Liver (tissue), 9 donors: ENCODE measurements around the gene C14orf180. TPM values are rescaled to one million over a fixed set of nuclear protein-coding genes. Genes with fewer than 3 reads are reported as not detected.

Experiments
- DNase-seq: peaks from one replicate; pipeline ENCODE4 v3.0.0-alpha.2; 2017; ENCODE audit warnings: low spot score
- H3K27ac ChIP-seq, 2 donors: one replicate each; pipeline ENCODE4 v1.7.0; 2013; ENCODE audit warnings: inconsistent platforms in 2 of 2, low read length in 2 of 2, control low read depth in 1 of 2, low read depth in 1 of 2, mild to moderate bottlenecking in 1 of 2
- H3K27me3 ChIP-seq, 4 donors: one replicate each; pipeline versions ENCODE4 v1.6.1 to v1.7.0; 2013; ENCODE audit warnings: low read length in 3 of 4, inconsistent platforms in 1 of 4, mild to moderate bottlenecking in 1 of 4, moderate library complexity in 1 of 4; ENCODE audit not compliant: control insufficient read depth in 4 of 4, insufficient read depth in 4 of 4
- H3K36me3 ChIP-seq, 4 donors: one replicate each; pipeline versions ENCODE4 v1.6.1 to v1.7.0; 2013; ENCODE audit warnings: low read length in 3 of 4, mild to moderate bottlenecking in 3 of 4, low read depth in 1 of 4, moderate library complexity in 1 of 4; ENCODE audit not compliant: control insufficient read depth in 4 of 4, insufficient read depth in 3 of 4
- H3K4me1 ChIP-seq, 4 donors: one replicate each; pipeline versions ENCODE4 v1.6.1 to v1.7.0; 2013; ENCODE audit warnings: low read length in 3 of 4, mild to moderate bottlenecking in 3 of 4, moderate library complexity in 1 of 4; ENCODE audit not compliant: control insufficient read depth in 4 of 4, insufficient read depth in 4 of 4
- H3K4me3 ChIP-seq, 3 donors: one replicate each; pipeline versions ENCODE4 v1.6.1 to v1.7.0; 2013; ENCODE audit warnings: low read length in 3 of 3, control low read depth in 1 of 3, low read depth in 1 of 3, mild to moderate bottlenecking in 1 of 3
- H3K9ac ChIP-seq, 2 donors: one replicate each; pipeline ENCODE4 v1.7.0; 2013; ENCODE audit warnings: low read length in 2 of 2, mild to moderate bottlenecking in 2 of 2, moderate library complexity in 2 of 2, control low read depth in 1 of 2, low read depth in 1 of 2
- H3K9me3 ChIP-seq, 4 donors: one replicate each; pipeline versions ENCODE4 v1.6.1 to v1.7.0; 2013; ENCODE audit warnings: low read length in 3 of 4; ENCODE audit not compliant: control insufficient read depth in 4 of 4
- EGR1 ChIP-seq, 2 donors: IDR thresholded peaks; 2 replicates each; pipeline ENCODE4 v1.6.1; 2016 to 2018; ENCODE audit warnings: antibody characterized with exemption in 2 of 2, low read depth in 2 of 2
- FOXA1 ChIP-seq: IDR thresholded peaks from 2 replicates; pipeline ENCODE4 v1.6.1; 2016; ENCODE audit warnings: antibody characterized with exemption
- FOXA2 ChIP-seq: IDR thresholded peaks from 2 replicates; pipeline ENCODE4 v1.6.1; 2016; ENCODE audit warnings: antibody characterized with exemption
- GABPA ChIP-seq, 2 donors: IDR thresholded peaks in 1 of 2; conservative IDR thresholded peaks in 1 of 2; 2 replicates each; pipeline ENCODE4 v1.6.1; 2016; ENCODE audit warnings: antibody characterized with exemption in 2 of 2, mild to moderate bottlenecking in 1 of 2, moderate library complexity in 1 of 2
- HNF4A ChIP-seq, 2 donors: conservative IDR thresholded peaks; 2 replicates each; pipeline ENCODE4 v1.6.1; 2016; ENCODE audit warnings: antibody characterized with exemption in 2 of 2, mild to moderate bottlenecking in 2 of 2
- HNF4G ChIP-seq: IDR thresholded peaks from 2 replicates; pipeline ENCODE4 v1.6.1; 2016; ENCODE audit warnings: antibody characterized with exemption
- JUND ChIP-seq, 2 donors: IDR thresholded peaks; 2 replicates each; pipeline ENCODE4 v1.6.1; 2016; ENCODE audit warnings: antibody characterized with exemption in 2 of 2
- NR2F2 ChIP-seq: IDR thresholded peaks from 2 replicates; pipeline ENCODE4 v1.6.1; 2016; ENCODE audit warnings: antibody characterized with exemption
- RAD21 ChIP-seq, 2 donors: IDR thresholded peaks; 2 replicates each; pipeline ENCODE4 v1.6.1; 2016; ENCODE audit warnings: antibody characterized with exemption in 2 of 2, mild to moderate bottlenecking in 2 of 2
- RXRA ChIP-seq, 2 donors: IDR thresholded peaks; 2 replicates each; pipeline ENCODE4 v1.6.1; 2017 to 2018; ENCODE audit warnings: antibody characterized with exemption in 2 of 2, mild to moderate bottlenecking in 1 of 2
- SP1 ChIP-seq: IDR thresholded peaks from 2 replicates; pipeline ENCODE4 v1.6.1; 2018; ENCODE audit warnings: antibody characterized with exemption, mild to moderate bottlenecking
- TAF1 ChIP-seq: conservative IDR thresholded peaks from 2 replicates; pipeline ENCODE4 v1.6.1; 2016; ENCODE audit warnings: antibody characterized with exemption, mild to moderate bottlenecking
- YY1 ChIP-seq: IDR thresholded peaks from 2 replicates; pipeline ENCODE4 v1.6.1; 2016; ENCODE audit warnings: antibody characterized with exemption, mild to moderate bottlenecking
- WGBS: extraction: QIAGEN DNeasy Blood & Tissue Kit; methylation state at CpG from one replicate; pipeline ENCODE4 v1.1.7; 2013; 5-methylcytosine and 5-hydroxymethylcytosine counted together
- polyA plus RNA-seq, 2 donors: library from polyadenylated mRNA; stranded (reverse) in 1 of 2; unstranded in 1 of 2; fragments of 200-250 nt in 1 of 2; fragments of >200 nt in 1 of 2; fragmentation: Nextera tagmentation in 1 of 2; extraction: Ambion mirVana in 1 of 2; gene quantifications; one replicate each; pipeline versions ENCODE4 v1.2.1 to v1.2.3, GENCODE V29; 2013 to 2015
- total RNA-seq, 2 donors: library from RNA; depleted of rRNA; stranded (reverse); fragments of >200 nt; gene quantifications; one replicate each; pipeline ENCODE4 v1.2.3, GENCODE V29; 2014
- TF ChIP-seq, protein P1 (sequence below): IDR thresholded peaks from 2 replicates; pipeline ENCODE4 v1.6.1; 2016; ENCODE audit warnings: antibody characterized with exemption
- TF ChIP-seq, protein P2 (sequence below): IDR thresholded peaks from 2 replicates; pipeline ENCODE4 v1.6.1; 2016; ENCODE audit warnings: antibody characterized with exemption, mild to moderate bottlenecking
- TF ChIP-seq, protein P3 (sequence below): IDR thresholded peaks from 2 replicates; pipeline ENCODE4 v1.6.1; 2016; ENCODE audit warnings: antibody characterized with exemption
- TF ChIP-seq, protein P4 (sequence below): fragments of 150-350 bp; IDR thresholded peaks from 2 replicates; pipeline ENCODE4 v1.5.1; 2017; ENCODE audit warnings: improper control_type of control experiment, low read depth, low read length; ENCODE audit not compliant: missing input control
- donor health status: healthy.
- donor health status: healthy.
- donor health status: healthy.
- donor health status: healthy.
- donor health status: healthy.

Gene C14orf180
- total and polyA plus RNA-seq, 4 donors, result 0.09 to 4.0 (median 2.9) TPM

DNA sequence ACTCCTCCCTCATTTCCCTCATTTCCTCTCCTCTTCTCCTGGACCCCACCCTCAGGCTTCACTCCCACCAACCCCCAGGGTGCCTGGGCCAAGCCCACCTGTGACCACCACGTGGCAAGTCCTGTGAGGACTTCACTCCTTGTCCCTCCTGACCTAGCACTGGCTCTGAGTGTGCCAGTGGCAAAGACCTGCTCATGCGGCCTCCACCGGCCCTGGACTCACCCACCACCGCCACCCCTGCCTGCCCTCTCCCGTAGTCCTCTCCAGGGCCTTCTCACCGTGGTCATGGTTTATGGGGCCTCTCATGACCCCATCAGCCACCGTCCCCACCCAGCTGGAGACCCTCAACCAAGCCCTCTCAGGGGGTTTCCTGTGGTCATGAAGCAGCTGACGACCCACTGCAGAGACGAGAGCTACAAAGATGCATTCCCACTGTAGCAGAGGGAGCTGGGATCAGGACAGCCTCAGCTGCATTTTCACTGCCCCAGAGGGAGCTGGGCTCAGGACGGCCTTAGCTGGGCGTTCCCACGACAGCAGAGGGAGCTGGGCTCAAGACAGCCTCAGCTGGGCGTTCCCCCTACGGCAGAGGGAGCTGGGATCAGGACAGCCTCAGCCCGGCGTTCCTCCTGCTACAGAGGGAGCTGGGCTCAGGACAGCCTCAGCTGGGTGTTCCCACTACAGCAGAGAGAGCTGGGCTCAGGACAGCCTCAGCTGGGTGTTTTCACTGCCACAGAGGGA lies 3.2 kb upstream of the C14orf180 start:
- Histone ChIP-seq H3K4me1 (peaks cover 9 to 50% (median 48%) of the 10 kb centered on the region in 4 donors), H3K36me3 (no peaks in the 10 kb centered on the region), H3K4me3 (no peak overlapping the region), H3K9me3 (no peaks in the 10 kb centered on the region), H3K27ac (peak overlapping the region; percentile 42 to 57), H3K9ac (no peak overlapping the region), H3K27me3 (no peaks in the 10 kb centered on the region)
- TF ChIP-seq SP1 (no peak), RAD21 (IDR thresholded peaks at IDR 0.05) (no peak), NR2F2 (no peak), FOXA1 (no peak), RXRA (IDR thresholded peaks at IDR 0.05) (no peak), YY1 (no peak)
- TF ChIP-seq, protein P1, sequence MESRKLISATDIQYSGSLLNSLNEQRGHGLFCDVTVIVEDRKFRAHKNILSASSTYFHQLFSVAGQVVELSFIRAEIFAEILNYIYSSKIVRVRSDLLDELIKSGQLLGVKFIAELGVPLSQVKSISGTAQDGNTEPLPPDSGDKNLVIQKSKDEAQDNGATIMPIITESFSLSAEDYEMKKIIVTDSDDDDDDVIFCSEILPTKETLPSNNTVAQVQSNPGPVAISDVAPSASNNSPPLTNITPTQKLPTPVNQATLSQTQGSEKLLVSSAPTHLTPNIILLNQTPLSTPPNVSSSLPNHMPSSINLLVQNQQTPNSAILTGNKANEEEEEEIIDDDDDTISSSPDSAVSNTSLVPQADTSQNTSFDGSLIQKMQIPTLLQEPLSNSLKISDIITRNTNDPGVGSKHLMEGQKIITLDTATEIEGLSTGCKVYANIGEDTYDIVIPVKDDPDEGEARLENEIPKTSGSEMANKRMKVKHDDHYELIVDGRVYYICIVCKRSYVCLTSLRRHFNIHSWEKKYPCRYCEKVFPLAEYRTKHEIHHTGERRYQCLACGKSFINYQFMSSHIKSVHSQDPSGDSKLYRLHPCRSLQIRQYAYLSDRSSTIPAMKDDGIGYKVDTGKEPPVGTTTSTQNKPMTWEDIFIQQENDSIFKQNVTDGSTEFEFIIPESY, result no peak
- 68% methylated on average over 16 of the region's 16 CpGs for WGBS
- DNase-seq, result no peak

DNA sequence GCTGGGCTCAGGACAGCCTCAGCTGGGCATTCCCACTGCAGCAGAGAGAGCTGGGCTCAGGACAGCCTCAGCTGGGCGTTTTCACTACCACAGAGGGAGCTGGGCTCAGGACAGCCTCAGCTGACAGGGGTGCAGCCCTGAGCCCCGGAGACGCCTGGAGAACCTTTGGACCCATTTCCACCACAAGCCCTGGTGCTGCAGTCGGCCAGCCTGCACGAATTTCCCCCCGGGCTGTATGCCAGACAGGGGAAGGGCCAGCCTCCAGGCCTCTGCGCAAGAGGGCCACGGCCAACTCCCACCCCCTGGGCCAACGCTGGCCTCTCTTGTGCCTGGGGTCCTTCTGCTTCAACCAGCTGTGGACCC lies 2.6 kb upstream of the C14orf180 start:
- TF ChIP-seq NR2F2, result no peak
- peak in 1 of 2 donors; percentile 12 for TF ChIP-seq RXRA (IDR thresholded peaks at IDR 0.05)
- peak; percentile 19 for TF ChIP-seq SP1
- TF ChIP-seq HNF4A (conservative IDR thresholded peaks at IDR 0.05), result peak; percentile 15 to 27
- peak; percentile 38 for DNase-seq
- no peaks in the 10 kb centered on the region for H3K27me3 ChIP-seq
- no peaks in the 10 kb centered on the region for H3K9me3 ChIP-seq
- no peak overlapping the region for H3K4me3 ChIP-seq
- WGBS, result 27% methylated on average over 9 of the region's 9 CpGs
- H3K27ac ChIP-seq, result peak overlapping the region; percentile 31 to 42
- H3K4me1 ChIP-seq, result peaks cover 9 to 54% (median 48%) of the 10 kb centered on the region in 4 donors
- H3K36me3 ChIP-seq, result no peaks in the 10 kb centered on the region
- H3K9ac ChIP-seq, result no peak overlapping the region

DNA sequence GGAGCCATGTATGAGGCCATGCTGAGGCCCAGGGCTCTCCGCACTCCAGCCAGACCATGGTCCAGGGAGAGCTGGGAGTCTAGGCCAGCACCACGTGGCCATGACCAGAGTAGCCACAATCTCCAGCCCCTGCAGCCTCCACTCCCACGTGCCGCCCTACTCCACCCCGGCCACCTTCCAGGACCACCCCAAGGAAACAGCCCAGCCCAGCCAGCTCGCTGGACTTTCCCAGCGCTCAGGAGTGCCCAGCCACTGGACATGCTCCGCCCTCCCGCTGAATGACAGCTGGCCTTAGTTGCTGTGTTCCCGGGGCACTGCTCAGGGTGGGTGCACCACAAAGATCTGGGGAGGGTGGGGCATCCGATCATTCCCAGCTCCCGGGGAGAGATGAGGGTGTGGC lies 2.1 kb upstream of the C14orf180 start:
- Histone ChIP-seq H3K27ac (peak overlapping the region in 1 of 2 donors; percentile 4), H3K9ac (no peak overlapping the region), H3K27me3 (no peaks in the 10 kb centered on the region), H3K4me1 (peaks cover 9 to 59% (median 50%) of the 10 kb centered on the region in 4 donors), H3K9me3 (no peaks in the 10 kb centered on the region), H3K36me3 (no peaks in the 10 kb centered on the region), H3K4me3 (no peak overlapping the region)
- 76% methylated on average over 12 of the region's 12 CpGs for WGBS
- DNase-seq, result no peak
- no peak for TF ChIP-seq EGR1 (IDR thresholded peaks at IDR 0.05; ENCODE audit: low read depth in 2 of 2)
- no peak for TF ChIP-seq HNF4A (conservative IDR thresholded peaks at IDR 0.05)
- no peak for TF ChIP-seq FOXA2
- TF ChIP-seq JUND (IDR thresholded peaks at IDR 0.05), result no peak
- no peak for TF ChIP-seq NR2F2
- TF ChIP-seq, protein P1, result no peak
- TF ChIP-seq, protein P2, sequence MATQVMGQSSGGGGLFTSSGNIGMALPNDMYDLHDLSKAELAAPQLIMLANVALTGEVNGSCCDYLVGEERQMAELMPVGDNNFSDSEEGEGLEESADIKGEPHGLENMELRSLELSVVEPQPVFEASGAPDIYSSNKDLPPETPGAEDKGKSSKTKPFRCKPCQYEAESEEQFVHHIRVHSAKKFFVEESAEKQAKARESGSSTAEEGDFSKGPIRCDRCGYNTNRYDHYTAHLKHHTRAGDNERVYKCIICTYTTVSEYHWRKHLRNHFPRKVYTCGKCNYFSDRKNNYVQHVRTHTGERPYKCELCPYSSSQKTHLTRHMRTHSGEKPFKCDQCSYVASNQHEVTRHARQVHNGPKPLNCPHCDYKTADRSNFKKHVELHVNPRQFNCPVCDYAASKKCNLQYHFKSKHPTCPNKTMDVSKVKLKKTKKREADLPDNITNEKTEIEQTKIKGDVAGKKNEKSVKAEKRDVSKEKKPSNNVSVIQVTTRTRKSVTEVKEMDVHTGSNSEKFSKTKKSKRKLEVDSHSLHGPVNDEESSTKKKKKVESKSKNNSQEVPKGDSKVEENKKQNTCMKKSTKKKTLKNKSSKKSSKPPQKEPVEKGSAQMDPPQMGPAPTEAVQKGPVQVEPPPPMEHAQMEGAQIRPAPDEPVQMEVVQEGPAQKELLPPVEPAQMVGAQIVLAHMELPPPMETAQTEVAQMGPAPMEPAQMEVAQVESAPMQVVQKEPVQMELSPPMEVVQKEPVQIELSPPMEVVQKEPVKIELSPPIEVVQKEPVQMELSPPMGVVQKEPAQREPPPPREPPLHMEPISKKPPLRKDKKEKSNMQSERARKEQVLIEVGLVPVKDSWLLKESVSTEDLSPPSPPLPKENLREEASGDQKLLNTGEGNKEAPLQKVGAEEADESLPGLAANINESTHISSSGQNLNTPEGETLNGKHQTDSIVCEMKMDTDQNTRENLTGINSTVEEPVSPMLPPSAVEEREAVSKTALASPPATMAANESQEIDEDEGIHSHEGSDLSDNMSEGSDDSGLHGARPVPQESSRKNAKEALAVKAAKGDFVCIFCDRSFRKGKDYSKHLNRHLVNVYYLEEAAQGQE, result no peak
- no peak for TF ChIP-seq HNF4G
- TF ChIP-seq RAD21 (IDR thresholded peaks at IDR 0.05), result no peak
- TF ChIP-seq, protein P3, sequence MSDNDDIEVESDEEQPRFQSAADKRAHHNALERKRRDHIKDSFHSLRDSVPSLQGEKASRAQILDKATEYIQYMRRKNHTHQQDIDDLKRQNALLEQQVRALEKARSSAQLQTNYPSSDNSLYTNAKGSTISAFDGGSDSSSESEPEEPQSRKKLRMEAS, result no peak
- TF ChIP-seq SP1, result no peak
- TF ChIP-seq, protein P4, sequence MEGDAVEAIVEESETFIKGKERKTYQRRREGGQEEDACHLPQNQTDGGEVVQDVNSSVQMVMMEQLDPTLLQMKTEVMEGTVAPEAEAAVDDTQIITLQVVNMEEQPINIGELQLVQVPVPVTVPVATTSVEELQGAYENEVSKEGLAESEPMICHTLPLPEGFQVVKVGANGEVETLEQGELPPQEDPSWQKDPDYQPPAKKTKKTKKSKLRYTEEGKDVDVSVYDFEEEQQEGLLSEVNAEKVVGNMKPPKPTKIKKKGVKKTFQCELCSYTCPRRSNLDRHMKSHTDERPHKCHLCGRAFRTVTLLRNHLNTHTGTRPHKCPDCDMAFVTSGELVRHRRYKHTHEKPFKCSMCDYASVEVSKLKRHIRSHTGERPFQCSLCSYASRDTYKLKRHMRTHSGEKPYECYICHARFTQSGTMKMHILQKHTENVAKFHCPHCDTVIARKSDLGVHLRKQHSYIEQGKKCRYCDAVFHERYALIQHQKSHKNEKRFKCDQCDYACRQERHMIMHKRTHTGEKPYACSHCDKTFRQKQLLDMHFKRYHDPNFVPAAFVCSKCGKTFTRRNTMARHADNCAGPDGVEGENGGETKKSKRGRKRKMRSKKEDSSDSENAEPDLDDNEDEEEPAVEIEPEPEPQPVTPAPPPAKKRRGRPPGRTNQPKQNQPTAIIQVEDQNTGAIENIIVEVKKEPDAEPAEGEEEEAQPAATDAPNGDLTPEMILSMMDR, result no peak
- TF ChIP-seq GABPA (IDR thresholded peaks at IDR 0.05 in 1 of 2, conservative IDR thresholded peaks at IDR 0.05 in 1 of 2), result no peak
- no peak for TF ChIP-seq TAF1
- no peak for TF ChIP-seq RXRA (IDR thresholded peaks at IDR 0.05)
- TF ChIP-seq FOXA1, result no peak
- no peak for TF ChIP-seq YY1
